ENCODE data around the gene GMPS.
"Not testable (repeated sequence)": the region's sequence is repeated elsewhere in the genome, so short reads cannot be mapped to it uniquely, and the experiment has no call there.

GMPS gene

DNA sequence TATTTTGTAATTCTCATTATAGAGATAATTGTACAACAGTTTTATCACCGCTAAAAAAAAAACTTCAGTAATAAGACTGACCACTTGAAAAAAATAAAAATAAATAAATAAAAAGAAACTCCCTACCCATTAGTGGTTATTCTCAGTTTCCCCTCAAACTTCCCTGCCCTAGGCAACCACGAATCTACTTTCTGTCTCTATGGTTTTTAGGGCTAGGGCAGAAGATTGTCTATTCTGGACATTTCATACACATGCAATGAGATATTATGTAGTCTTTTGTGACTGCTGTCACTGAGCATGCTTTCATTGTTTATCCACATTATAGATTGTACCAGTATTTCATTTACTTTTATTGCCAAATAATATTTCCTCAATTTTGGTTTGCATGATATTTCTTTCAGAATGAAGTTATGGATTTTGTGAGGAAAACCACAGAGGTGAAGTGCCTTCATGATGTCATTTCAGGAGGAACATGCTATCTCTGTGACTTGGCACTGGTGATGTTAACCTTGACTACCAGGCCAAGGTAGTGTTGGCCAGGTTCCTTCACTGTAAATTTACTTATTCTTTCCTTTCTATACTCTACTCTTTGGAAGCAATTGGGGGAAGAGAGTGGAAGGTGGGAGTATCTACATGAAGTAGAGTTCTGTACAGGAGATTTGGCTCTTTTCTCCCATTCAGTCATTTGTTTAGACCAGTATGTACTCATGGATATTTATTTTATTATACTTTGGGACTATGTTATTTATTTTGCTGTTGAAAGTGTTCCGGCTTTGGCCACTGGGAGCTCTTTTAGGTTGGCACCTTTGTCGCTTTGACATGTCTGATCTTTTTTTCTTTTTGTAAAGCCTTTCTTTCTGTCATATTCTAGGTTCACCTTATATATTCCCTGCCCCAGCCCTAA, 86.3 kb downstream of the GMPS start:
- in situ Hi-C loops (cut with MboI; ENCODE audit: low pct_unique_long_range_greater_than_20kb, low sequenced_read_pairs, unreplicated experiment): no loop called here
- no peak for DNase-seq (ENCODE audit: low spot score)
- TF ChIP-seq, protein P1, sequence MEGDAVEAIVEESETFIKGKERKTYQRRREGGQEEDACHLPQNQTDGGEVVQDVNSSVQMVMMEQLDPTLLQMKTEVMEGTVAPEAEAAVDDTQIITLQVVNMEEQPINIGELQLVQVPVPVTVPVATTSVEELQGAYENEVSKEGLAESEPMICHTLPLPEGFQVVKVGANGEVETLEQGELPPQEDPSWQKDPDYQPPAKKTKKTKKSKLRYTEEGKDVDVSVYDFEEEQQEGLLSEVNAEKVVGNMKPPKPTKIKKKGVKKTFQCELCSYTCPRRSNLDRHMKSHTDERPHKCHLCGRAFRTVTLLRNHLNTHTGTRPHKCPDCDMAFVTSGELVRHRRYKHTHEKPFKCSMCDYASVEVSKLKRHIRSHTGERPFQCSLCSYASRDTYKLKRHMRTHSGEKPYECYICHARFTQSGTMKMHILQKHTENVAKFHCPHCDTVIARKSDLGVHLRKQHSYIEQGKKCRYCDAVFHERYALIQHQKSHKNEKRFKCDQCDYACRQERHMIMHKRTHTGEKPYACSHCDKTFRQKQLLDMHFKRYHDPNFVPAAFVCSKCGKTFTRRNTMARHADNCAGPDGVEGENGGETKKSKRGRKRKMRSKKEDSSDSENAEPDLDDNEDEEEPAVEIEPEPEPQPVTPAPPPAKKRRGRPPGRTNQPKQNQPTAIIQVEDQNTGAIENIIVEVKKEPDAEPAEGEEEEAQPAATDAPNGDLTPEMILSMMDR (IDR thresholded peaks at IDR 0.05; ENCODE audit: extremely low read depth, insufficient read depth, missing control alignments): no peak

GRCh38 chr3:155957412-155957880, 87.0 kb downstream of the GMPS start:
- in situ Hi-C loops (cut with MboI; ENCODE audit: low pct_unique_long_range_greater_than_20kb, low sequenced_read_pairs, unreplicated experiment): no loop called here
- DNase-seq (ENCODE audit: low spot score): no peak
- TF ChIP-seq, protein P1 (IDR thresholded peaks at IDR 0.05; ENCODE audit: extremely low read depth, insufficient read depth, missing control alignments): no peak

- in situ Hi-C loops (cut with MboI; ENCODE audit: low pct_unique_long_range_greater_than_20kb, low sequenced_read_pairs, unreplicated experiment): no loop called here
- TF ChIP-seq, protein P1 (IDR thresholded peaks at IDR 0.05; ENCODE audit: extremely low read depth, insufficient read depth, missing control alignments): no peak
Measured at GRCh38 chr3:155958676-155959075, 88.2 kb downstream of the GMPS start.

DNA sequence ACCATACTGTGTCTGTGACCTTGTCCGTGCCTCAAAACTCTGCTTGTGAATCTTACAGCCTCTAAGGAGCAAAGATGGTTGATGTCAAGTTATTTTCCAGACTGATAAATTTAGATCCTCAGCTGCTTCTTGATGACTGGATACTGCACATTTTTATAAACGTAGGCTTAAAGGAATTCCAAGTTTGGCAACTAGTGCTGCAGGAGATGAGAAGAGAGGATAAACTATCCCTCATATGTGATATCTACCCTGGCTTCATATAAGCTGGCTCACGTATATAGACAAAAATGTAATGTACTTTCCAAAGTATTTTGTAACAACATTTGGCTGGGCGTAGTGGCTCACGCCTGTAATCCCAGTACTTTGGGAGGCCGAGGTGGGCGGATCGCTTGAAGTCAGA, 89.6 kb downstream of the GMPS start:
- TF ChIP-seq, protein P1 (IDR thresholded peaks at IDR 0.05; ENCODE audit: extremely low read depth, insufficient read depth, missing control alignments): no peak
- in situ Hi-C loops (cut with MboI; ENCODE audit: low pct_unique_long_range_greater_than_20kb, low sequenced_read_pairs, unreplicated experiment): no loop called here
- no peak for DNase-seq (ENCODE audit: low spot score)

More at GRCh38 chr3:155958676-155959075, 88.2 kb downstream of the GMPS start:
- DNase-seq (ENCODE audit: low spot score): no peak

- in situ Hi-C loops (cut with MboI; ENCODE audit: low pct_unique_long_range_greater_than_20kb, low sequenced_read_pairs, unreplicated experiment); DNase-seq (ENCODE audit: low spot score): not testable (repeated sequence)
Measured at GRCh38 chr3:155961044-155961443, 90.6 kb downstream of the GMPS start.

DNA sequence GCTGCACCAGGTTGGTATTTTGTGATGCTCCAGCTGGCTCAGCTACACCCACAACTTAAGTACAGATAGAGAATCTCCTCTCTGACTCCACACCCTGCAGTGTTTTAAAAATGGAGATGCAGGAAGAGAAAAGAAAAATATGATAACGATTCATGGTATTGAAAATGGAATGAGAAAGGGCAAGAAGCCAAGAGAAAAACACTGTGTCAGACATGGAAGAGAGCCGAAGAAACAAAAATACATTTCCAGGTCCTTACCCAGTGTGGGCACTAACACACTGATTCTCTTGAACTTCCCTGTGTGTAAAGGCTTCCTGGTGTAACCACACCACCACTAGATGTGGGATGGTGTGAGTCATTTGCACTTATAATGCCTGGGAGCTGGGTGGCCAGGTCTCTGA, 93.1 kb downstream of the GMPS start:
- TF ChIP-seq, protein P1 (IDR thresholded peaks at IDR 0.05; ENCODE audit: extremely low read depth, insufficient read depth, missing control alignments): no peak
- in situ Hi-C loops (cut with MboI; ENCODE audit: low pct_unique_long_range_greater_than_20kb, low sequenced_read_pairs, unreplicated experiment): no loop called here
- DNase-seq (ENCODE audit: low spot score): no peak

GRCh38 chr3:155970398-155970797, 99.9 kb downstream of the GMPS start:
- no peak for DNase-seq (ENCODE audit: low spot score)
- TF ChIP-seq, protein P1 (IDR thresholded peaks at IDR 0.05; ENCODE audit: extremely low read depth, insufficient read depth, missing control alignments): no peak
- in situ Hi-C loops (cut with MboI; ENCODE audit: low pct_unique_long_range_greater_than_20kb, low sequenced_read_pairs, unreplicated experiment): no loop called here

All from GM13977 (cell line).